Fibroblast of skin of right quadriceps (primary cell): ENCODE results near the gene RTN4RL1.

Experiments used
- DNase-seq: peaks from one replicate; pipeline ENCODE4 v3.0.0-alpha.2; 2013

The RTN4RL1 gene

DNA sequence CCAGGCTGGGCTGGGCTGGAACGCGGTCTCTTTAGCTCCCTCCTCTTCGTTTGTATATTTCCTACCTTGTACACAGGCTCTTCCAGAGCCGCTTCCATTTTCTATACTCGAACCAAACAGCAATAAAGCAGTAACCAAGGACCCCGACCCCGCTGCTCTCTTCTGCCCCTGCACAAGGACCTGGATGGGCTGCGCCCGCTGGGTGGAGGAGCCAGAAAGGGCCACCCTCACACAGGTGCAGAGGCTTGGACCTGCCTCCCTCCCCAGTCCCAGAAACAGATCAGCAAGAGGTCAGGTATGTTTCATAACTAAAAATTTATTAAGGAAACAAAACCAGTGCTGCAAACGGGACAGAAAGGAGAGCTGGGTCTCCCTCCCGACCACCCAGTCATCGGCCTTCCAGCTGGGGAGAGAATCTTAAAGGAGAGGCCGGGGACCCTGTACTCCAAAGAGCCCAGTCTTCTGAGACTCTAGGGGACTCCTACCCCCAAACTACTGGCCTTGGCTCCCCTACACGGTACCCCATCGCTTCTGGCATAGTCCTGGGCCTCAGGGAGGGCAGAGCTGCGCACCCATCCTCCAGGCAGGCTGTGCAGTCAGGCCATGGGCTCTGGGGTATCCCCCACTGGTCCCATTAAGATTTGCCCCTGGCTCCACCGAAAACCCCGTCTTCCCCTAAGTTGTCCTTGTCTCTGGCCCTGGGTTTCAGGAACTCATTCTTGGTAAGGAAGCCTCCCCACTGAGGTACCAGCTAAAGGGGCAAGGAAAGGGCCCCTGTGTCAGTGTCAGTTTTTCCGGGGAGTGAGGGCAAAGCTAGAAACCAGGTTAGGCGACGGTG is 34.6 kb upstream of the RTN4RL1 start:
- DNase-seq, result no peak

DNA sequence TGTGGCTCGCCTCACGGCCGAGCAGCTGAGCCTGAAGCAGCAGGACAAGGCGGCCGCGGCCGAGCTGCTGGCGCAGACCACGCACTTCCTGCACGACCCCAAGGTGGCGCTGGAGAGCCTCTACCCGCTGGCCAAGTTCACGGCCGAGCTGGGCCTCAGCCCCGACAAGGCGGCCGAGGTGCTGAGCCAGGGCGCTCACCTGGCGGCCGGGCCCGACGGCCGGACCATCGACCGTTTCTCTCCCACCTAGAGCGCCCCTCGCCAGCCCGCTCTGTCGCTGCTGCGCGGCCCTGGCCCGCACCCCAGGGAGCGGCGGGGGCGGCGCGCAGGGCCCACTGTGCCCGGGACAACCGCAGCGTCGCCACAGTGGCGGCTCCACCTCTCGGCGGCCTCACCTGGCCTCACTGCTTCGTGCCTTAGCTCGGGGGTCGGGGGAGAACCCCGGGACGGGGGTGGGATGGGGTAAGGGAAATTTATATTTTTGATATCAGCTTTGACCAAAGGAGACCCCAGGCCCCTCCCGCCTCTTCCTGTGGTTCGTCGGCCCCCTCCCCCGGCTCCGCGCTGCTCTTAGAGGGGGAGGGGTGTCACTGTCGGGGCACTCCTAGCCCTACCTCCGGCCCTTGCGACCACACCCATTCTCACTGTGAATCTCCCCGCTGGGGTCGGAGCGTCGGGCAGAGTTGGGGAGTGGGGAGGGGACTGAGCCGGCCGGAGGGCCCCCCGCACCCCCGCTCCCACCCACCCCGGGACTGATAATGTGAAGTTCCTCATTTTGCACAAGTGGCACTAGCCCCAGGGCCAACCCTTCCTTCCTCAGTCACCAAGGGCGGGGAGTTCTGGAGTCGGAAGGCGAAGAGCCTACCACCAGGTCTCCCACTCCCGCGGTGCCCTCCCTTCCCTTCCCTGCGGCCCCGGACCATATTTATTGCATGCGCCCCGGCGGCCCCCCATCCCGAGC is 33.7 kb upstream of the RTN4RL1 start:
- peak; percentile 80 for DNase-seq

DNA sequence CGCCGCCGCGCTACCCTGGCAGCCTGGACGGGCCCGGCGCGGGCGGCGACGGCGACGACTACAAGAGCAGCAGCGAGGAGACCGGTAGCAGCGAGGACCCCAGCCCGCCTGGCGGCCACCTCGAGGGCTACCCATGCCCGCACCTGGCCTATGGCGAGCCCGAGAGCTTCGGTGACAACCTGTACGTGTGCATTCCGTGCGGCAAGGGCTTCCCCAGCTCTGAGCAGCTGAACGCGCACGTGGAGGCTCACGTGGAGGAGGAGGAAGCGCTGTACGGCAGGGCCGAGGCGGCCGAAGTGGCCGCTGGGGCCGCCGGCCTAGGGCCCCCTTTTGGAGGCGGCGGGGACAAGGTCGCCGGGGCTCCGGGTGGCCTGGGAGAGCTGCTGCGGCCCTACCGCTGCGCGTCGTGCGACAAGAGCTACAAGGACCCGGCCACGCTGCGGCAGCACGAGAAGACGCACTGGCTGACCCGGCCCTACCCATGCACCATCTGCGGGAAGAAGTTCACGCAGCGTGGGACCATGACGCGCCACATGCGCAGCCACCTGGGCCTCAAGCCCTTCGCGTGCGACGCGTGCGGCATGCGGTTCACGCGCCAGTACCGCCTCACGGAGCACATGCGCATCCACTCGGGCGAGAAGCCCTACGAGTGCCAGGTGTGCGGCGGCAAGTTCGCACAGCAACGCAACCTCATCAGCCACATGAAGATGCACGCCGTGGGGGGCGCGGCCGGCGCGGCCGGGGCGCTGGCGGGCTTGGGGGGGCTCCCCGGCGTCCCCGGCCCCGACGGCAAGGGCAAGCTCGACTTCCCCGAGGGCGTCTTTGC is 32.8 kb upstream of the RTN4RL1 start:
- peak; percentile 49 for DNase-seq

DNA sequence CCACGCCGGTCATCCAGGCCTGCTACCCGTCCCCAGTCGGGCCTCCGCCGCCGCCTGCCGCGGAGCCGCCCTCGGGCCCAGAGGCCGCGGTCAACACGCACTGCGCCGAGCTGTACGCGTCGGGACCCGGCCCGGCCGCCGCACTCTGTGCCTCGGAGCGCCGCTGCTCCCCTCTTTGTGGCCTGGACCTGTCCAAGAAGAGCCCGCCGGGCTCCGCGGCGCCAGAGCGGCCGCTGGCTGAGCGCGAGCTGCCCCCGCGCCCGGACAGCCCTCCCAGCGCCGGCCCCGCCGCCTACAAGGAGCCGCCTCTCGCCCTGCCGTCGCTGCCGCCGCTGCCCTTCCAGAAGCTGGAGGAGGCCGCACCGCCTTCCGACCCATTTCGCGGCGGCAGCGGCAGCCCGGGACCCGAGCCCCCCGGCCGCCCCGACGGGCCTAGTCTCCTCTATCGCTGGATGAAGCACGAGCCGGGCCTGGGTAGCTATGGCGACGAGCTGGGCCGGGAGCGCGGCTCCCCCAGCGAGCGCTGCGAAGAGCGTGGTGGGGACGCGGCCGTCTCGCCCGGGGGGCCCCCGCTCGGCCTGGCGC is 32.1 kb upstream of the RTN4RL1 start:
- DNase-seq, result peak; percentile 48

DNA sequence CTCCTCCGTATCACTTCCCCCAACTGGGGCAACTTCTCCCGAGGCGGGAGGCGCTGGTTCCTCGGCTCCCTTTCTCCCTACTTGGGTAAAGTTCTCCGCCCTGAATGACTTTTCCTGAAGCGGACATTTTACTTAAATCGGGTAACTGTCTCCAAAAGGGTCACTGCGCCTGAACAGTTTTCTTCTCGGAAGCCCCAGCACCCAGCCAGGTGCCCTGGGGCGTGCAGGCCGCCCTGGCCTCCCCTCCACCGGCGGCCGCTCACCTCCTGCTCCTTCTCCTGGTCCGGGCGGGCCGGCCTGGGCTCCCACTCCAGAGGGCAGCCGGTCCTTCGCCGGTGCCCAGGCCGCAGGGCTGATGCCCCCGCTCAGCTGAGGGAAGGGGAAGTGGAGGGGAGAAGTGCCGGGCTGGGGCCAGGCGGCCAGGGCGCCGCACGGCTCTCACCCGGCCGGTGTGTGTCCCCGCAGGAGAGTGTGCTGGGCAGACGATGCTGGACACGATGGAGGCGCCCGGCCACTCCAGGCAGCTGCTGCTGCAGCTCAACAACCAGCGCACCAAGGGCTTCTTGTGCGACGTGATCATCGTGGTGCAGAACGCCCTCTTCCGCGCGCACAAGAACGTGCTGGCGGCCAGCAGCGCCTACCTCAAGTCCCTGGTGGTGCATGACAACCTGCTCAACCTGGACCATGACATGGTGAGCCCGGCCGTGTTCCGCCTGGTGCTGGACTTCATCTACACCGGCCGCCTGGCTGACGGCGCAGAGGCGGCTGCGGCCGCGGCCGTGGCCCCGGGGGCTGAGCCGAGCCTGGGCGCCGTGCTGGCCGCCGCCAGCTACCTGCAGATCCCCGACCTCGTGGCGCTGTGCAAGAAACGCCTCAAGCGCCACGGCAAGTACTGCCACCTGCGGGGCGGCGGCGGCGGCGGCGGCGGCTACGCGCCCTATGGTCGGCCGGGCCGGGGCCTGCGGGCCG is 31.4 kb upstream of the RTN4RL1 start:
- peak; percentile 67 for DNase-seq

DNA sequence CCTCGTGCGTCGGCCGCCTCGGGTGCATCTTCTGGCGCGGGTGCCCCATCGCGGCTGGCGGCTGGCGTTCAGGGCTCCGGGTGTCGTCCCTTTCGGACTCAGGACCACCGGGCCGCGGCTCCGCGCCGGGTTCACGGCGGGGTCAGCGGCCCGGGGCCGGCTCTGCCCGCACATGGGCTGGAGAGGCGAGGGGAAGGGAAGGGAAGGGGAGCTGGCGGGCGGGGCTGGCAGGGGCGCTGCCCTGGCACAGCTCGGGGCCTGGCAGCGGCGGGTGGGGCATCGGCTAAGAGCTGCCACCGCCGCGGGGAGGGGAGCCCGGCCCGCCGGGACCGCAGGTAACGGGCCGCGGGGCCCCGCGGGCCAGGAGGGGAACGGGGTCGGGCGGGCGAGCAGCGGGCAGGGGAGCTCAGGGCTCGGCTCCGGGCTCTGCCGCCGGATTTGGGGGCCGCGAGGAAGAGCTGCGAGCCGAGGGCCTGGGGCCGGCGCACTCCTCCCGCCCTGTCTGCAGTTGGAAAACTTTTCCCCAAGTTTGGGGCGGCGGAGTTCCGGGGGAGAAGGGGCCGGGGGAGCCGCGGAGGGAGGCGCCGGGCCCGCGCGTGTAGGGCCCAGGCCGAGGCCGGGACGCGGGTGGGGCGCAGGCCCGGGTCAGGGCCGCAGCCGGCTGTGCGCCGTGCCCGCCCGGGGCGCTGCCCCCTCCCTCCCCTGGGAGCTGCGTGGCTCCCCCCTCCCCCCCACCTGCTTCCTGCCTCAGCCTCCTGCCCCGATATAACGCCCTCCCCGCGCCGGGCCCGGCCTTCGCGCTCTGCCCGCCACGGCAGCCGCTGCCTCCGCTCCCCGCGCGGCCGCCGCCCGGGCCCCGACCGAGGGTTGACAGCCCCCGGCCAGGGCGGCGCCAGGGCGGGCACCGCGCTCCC is 30.4 kb upstream of the RTN4RL1 start:
- DNase-seq, result peak; percentile 56

DNA sequence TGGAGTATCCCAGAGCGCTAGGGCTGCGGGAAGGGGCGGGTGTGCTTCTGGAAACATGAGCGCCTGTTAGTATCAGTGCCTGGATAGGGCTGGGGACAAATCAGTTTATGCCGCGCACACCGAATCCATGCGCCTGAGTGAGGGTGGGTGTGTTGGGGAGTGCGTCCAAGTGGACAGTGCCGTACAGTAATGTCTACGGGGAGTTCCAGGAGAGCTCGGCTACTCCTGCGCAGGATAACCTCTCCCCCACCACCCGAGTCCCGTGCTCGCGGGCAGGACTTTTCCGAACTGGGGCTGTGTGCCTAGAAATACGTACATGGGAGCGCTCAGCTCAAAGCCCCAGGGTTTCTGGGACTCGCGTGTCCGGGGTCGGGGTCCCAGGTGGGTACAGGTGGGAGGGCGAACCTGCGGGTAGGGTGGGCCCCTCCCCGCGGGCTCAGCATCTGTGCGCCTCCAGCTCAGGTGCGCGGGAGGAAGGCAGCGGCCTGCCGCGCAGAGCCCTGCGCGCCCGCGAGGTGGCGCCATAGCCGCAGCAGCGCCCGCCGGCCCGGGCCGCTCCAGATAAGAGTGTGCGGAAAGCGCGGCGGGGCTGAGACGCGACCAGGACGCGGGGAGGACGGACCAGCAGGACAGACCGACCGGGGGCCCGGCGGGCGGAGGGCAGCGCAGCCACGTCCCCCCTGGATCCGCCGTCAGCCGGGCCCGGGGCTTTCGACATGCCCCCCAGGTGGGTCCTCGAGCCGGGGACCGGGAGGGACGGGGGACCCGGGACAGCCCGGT is 29.6 kb upstream of the RTN4RL1 start, which contains the start of gene HIC1:
TSS of gene HIC1 (plus strand) at position 592 of the 780 bp plus-strand sequence. CDS start 1,588 bp downstream, outside the sequence.
- peak; percentile 80 for DNase-seq

DNA sequence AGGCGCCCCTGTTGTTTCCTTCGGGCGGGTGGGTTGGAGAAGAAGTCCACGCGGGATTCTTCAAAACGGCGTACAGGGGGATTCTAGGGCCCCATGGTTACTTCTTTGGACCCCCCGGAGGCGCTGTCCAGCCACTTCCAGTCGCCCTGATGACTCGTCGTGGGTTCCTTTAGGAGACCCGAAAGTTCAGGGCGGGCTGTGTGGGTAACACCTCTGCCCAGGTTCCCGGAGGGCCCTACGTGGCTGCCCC is 29.1 kb upstream of the RTN4RL1 start:
- no peak for DNase-seq

DNA sequence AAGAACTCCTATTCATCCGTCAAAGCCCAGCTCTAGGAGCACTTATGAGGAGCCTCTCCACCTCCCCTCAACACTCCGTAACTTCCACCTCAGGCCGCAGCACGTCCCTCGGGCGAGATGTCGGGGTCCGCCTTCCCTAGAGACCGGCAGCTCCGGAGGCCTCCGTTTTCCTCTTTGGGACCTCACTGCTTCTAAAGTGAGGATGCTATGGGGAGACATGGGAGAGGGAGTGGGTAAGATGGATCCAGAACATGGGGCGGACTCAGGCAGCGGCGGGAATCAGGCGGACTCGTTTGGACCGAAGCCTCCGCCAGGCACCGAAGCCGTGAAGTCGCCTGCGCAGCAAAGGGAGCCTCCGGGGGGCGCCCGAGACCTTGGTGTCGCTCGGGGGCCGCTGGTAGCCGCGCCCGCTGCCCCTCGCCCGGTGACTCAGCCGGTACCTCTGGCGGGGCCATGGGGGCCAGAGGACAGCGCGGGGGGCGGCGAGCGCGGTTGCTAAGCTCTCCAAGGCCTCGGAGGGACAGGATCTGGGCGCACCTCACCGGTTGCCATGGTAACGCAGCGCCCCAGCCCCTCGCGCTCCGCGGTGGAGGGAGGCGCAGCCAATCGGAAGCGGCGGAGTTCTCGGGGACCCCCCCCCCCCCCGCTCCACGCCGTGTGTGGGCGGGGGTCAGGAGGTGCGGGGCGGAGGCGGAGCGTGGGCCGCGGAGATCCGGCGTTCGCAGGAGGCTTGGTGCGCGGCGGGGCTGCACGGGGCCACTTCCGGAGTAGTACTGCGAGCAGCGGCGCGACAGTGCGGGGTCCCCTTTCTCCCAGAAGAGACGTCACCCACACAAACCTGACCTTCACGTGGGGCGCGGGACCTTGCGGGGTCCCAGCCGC is 28.5 kb upstream of the RTN4RL1 start:
- DNase-seq, result peak; percentile 75

DNA sequence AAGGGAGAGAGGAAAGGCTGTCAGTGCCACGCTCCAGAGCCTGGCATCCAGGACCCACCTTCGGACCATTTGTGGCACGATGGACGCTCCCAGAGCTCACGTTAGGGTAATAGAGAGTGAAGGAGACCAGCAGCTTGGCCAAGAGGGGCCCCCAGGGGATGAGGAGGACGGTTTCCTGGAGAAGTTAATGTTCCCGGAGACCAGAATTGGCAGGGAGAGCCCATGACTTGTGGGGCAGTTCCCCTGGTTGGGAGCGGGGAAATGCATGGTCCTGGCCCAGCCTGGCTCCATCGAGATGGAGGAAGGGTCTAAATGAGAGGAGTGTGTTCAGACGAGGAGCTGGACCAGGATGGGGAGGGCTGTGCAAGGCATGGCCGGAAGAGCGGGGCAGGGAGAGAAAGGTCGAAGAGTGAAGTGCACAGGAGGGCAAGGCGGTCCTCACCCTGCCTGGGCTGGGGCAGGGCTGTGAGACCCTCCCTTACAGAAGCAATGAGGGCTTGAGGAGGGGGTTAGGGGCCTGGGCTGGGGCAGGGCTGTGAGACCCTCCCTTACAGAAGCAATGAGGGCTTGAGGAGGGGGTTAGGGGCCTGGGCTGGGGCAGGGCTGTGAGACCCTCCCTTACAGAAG is 26.9 kb upstream of the RTN4RL1 start:
- DNase-seq, result no peak

DNA sequence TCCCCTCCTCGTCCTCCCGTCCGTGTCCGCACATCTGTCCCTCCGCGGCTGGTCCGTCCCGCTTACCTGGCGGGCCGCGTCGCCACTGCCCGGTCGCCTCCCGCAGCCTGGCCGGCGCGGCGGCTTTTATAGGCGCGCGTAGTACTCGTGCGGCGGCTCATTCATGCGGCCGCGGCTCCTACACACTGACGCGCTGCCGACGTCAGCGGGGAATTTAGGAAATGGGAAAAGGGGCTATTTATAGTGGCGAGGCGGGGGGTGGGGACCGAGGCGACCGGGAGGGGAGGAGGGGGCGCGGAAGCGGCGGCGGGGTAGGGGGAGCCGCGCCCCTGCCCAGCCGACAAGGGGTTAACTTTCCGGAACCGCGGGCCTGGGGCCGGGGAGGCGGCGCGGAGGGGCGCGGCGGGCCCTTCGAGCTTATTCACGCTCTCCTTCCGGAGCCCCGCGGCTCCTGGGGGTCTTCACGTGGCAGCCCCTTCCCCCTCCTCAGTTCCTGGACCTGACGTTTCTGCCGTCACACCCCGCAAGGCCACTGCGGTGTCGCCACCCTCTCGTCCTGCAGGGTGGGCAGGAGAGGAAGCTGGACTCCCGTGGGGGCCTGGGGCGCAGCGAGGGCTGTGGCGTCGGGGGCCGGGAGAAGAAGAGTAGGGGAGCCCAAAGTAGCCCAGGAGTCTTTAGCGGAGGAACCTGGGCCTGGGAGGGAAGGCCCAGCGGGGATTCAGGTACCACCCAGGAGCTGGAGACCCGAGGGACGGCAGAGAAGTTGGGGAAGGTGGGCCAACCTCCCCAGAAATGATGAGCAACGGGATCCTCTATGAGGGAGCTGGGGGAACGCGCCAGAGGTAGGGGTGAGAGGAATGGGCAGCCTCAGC is 26.2 kb upstream of the RTN4RL1 start:
- peak; percentile 69 for DNase-seq

DNA sequence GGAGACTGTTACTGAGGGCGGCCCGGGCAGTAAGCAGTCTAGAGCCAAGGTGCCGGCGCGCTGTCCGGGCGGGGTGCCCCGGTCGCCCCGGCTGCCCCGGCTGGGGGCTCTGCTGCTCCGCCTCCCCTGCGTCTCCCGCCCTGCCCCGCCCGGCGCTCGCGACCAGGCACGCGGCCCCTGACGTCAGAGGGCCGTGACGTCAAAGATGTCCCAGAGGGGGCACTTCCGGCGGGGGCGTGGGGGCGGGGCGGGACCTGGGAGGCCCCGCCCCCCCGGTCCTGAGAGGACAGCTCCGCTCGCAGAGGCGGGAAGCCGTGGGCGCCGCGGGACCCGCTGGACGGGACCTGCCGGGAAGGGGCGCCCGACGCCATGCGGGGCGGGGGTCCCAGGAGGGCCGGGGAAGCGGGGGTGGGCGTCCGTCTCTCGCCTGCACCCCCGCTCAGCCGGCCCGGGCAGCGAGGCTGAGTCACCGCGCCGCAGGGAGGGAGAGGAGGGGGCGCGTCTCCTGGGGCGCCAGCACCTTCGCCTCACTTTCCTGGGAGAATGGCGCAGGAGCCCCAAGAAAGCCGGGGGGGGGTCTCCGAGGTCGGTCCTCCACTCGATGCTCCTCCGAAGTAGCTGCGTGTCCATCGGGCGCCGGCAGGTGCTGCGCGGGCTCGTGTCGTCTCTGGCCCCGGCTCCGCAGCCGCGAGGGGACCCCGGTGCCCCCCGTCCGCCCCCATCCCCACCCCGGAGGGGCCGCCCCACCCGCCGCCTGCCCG is 25.3 kb upstream of the RTN4RL1 start:
- peak; percentile 79 for DNase-seq

DNA sequence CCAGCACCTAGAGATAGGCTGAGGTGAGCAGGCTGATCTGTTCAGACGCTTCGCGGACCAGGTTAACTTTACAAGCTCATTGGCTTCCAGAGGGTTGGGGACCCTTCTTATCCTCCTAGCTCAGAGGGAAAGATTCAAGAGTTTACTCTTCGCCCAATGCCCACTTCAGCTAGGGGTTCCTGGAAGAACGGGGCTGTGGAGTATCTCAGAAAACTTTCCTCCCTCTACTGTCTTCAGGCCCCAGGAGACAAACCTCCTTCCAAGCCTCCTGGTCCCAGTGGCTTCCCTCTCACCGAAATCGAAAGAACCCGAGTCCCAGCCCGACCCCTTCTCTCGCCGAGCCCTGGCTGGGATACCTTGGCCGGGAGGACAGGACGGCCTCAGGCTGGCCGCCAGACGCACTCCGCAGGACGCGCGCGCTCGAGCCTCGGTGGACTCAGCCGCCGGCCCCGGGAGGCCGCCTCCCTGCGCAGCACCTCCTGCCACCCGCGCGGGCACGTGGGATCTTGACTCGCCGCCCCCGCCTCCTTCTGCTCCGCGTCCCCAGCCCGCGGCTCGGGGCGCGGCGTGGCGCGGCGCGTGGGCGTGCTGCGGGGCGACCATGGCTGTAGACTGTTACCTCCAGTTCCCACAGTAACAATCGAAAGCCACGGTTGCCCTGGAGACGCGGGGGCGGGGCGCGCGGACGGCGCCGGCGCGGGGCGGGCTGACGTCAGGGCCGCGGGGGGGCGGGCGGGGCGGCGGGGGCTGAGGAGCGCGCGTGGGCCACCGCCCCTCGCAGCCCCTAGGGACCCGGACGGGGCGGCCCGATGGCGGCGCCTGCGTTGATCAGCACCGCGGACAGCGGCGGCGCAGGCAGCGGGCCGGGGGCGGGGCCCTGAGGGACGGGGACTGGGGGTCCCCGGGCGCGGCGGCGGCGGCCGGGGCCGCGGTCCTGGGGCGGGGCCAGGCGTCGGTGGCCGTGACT is 24.5 kb upstream of the RTN4RL1 start:
- DNase-seq, result peak; percentile 83

DNA sequence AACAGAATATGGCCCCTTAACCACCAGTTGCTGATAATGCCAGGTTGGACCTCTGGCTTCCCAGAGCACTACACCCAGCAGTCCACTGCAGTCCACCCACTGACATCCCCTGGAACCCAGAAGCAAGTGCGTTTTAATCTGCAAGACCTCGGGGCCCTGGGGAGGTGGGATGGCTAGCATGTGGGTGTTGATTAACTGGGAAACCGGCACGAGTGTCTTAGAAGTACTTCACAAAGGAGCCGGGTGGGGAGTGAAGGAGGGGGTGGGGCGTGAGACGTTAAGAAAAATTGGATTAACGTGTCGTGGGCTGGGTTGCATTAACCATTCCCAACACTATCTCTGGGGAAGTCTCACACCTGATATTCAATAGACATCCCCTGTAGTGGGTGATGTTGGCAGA is 23.7 kb upstream of the RTN4RL1 start:
- no peak for DNase-seq

DNA sequence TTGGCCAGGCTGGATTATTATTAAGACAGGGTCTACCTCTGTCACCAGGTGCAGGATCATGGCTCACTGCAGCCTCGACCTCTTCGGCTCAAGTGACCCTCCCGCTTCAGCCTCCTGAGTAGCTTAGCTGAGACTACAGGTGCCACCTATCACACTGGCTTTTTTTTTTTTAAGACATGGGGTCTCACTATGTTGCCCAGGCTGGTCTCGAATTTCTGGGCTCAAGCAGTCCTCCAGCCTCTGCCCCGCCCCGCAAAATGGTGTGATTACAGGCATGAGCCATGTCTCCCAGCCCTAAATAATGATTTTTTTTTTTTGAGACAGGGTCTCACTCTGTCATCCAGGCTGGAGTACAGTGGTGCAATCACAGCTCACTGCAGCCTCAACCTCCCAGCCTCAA is 22.5 kb upstream of the RTN4RL1 start:
- DNase-seq, result no peak
